Astrocyte of the spinal cord (primary cell): Measurements from ENCODE around the gene COL23A1.

ENCODE experiments used
- DNase-seq: peaks from one replicate; pipeline ENCODE4 v3.0.0; 2011; ENCODE audit warnings: low read depth, low spot score
- H3K4me3 ChIP-seq: 2 replicates; pipeline ENCODE4 v1.5.1; 2011; ENCODE audit warnings: low read depth, mild to moderate bottlenecking, low read length, moderate library complexity
- in situ Hi-C: cut with HindIII; loops from 2 replicates; pipeline ENCODE4 v1.10.0; 2017; ENCODE audit warnings: low sequenced_read_pairs
- TF ChIP-seq, protein P1 (sequence below): IDR thresholded peaks from 2 replicates; pipeline ENCODE4 v1.5.1; 2012; ENCODE audit warnings: low read depth, mild to moderate bottlenecking, low read length, inconsistent platforms

COL23A1 gene

DNA sequence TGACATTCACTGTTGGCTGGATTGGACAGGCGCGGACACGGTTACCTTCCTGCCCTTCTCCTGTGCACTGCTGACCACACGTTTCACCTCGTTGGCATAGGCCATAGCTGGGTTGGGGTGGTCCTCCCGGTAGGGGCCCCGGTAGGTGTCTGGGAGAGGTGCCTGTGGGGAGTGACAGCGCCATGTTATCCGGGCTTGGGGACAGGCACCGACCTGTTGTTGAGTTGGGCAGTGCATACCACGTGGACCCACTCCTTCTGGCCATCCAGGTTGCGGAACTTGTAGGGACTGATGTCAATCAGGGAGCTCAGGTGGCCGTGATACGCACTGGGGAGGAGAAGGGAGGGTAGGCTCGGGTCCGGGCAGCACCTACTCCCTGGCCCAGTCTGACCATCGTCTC lies 365.8 kb downstream of the COL23A1 start:
- TF ChIP-seq, protein P1, sequence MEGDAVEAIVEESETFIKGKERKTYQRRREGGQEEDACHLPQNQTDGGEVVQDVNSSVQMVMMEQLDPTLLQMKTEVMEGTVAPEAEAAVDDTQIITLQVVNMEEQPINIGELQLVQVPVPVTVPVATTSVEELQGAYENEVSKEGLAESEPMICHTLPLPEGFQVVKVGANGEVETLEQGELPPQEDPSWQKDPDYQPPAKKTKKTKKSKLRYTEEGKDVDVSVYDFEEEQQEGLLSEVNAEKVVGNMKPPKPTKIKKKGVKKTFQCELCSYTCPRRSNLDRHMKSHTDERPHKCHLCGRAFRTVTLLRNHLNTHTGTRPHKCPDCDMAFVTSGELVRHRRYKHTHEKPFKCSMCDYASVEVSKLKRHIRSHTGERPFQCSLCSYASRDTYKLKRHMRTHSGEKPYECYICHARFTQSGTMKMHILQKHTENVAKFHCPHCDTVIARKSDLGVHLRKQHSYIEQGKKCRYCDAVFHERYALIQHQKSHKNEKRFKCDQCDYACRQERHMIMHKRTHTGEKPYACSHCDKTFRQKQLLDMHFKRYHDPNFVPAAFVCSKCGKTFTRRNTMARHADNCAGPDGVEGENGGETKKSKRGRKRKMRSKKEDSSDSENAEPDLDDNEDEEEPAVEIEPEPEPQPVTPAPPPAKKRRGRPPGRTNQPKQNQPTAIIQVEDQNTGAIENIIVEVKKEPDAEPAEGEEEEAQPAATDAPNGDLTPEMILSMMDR, result no peak

DNA sequence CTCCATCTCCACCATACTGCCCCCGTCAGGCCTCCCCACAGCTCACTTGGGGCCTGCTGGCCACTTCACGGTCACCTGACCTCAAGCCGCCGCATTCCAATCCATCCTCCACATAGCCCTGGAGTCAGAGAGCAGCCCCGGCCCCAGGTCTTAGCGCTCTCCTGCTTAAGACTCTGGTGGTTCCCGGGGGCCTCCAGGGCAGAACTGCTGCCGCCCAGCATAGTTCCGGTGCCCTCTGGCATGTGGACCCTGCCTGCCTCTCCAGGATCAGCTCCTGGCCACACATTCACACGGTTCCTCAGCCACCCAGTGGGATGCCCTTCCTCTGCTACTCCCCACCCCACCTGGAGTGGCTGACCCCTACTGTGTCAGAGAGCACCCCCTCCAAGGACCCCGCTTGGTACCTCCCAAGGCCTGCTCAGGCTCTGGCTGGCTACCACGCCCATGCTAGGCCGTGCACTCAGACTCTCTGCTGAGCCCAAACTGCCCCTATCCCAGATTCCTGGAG lies 366.3 kb downstream of the COL23A1 start:
- no peak for DNase-seq

More for the DNA sequence above, 365.8 kb downstream of the COL23A1 start:
- DNase-seq, result no peak
- no peak overlapping the region for H3K4me3 ChIP-seq
- in situ Hi-C loops, result no loop called here

DNA sequence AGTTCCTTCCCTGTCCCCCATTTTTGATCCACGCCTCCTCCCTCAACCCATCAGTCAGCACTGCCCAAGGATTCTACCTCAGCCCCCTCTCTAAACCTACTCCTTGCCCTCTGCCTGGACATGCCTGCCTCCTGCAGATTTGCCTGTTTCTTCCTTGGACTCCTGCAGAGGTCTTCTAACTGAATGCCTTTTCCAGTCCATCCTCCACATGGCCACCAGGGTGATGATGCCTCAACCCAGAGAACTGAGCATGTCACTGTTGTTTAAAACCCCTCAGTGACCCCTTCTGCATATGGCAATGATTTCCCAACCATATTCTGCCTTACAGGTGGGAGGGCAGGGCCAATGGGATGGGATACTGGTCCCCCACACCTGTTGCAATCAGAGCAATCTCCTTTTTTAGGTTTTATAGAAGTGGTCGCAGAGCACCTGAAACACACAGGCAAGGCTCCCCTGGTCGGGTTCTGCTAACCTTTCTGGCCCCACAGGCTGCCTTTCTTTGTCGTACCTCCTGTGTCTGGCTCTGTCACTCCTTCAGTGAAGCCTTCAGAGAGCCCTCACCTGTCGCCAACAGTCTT lies 366.9 kb downstream of the COL23A1 start:
- TF ChIP-seq, protein P1, result no peak
- DNase-seq, result no peak
- in situ Hi-C loops, result no loop called here
- no peak overlapping the region for H3K4me3 ChIP-seq

More for the DNA sequence above, 366.3 kb downstream of the COL23A1 start:
- in situ Hi-C loops, result no loop called here
- TF ChIP-seq, protein P1, result no peak
- no peak overlapping the region for H3K4me3 ChIP-seq

DNA sequence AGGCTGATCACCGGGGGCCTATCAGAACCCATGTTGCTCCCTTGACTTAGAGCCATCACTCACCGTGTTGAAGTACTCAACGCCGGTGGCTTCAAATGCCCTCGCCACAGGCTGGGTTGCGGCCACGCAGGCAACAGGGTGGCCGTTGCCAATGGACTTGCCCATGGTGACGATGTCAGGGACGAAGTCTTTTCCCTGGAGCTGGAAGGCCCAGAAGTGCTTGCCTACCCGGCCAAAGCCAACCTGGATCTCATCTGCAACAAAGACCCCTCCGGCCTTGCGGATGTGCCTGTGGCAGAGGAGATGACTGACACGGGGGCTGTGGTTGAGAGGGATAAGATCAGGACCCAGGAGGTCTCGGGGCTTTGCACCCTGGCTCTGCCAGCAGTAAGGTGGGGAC lies 367.9 kb downstream of the COL23A1 start:
- H3K4me3 ChIP-seq, result no peak overlapping the region
- DNase-seq, result no peak
- in situ Hi-C loops, result no loop called here
- TF ChIP-seq, protein P1, result no peak

DNA sequence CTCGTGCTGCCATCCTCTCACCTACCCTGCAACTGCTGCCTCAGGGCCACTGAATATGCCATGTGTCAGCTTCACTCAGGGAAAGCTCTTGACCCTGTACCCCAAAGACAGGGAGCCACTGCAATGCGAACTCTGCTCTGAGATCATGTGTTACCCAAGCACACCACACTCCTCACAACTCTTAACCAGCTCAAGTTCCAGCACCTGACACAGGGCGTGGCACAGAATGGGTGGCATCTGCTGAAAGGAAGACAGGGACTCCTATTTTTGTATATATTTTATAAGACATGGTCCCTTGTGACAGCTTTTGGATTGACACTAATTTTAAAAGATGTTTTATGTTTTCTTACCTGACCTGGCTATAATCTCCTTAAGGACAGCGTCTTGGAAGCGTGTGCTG lies 368.3 kb downstream of the COL23A1 start:
- DNase-seq, result no peak
- no peak overlapping the region for H3K4me3 ChIP-seq
- TF ChIP-seq, protein P1, result no peak
- in situ Hi-C loops, result no loop called here

DNA sequence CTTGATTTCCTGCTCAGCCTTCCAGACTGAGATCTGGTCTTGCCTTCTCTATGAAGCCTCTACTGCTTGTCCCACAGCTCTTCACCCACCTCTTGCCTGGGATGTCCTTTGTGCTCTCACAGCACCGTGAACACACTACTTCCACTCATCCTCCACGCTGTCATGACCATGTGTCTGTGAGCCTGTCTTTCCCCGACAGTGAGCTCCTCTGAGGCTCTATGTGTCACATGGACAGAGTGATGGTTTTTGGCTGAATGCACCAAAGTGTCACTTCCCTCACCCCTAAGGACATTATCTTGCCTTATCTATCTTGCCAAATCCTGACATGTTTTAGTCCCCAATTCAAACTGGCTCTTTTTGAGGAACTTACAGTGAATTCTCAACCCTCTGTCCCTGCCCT lies 368.9 kb downstream of the COL23A1 start:
- no peak for DNase-seq
- in situ Hi-C loops, result no loop called here
- TF ChIP-seq, protein P1, result no peak
- no peak overlapping the region for H3K4me3 ChIP-seq
